GM12878 (cell line): ENCODE results near the gene SCTR. TPM values are rescaled to one million over a fixed set of nuclear protein-coding genes. Genes with fewer than 3 reads are reported as not detected.

Experiments used
- ATAC-seq: fragments of 200-7000 bp; cut with Tn5 transposase; 3 replicates; pipeline ENCODE4 v1.9.1; 2020; ENCODE audit warnings: mild to moderate bottlenecking, moderate library complexity
- BruUV-seq: library from RNA; stranded (reverse); fragments of 400-500 nt; replicated peaks from 2 replicates; lab custom pipeline; 2021; lab: Mats Ljungman, UMichigan
- CTCF ChIA-PET: fragments of 300-600 bp; sonication (Branson Sonifier 250); formaldehyde crosslinking; extraction: SDS; loops from one replicate; lab custom pipeline; 2021; ENCODE audit warnings: inconsistent platforms; lab: Yijun Ruan, JAX
- POLR2A ChIA-PET: fragments of 350-600 bp; formaldehyde crosslinking; extraction: SDS; loops from one replicate; lab custom pipeline; 2021; ENCODE audit warnings: inconsistent platforms; lab: Charles Lee
- RAD21 ChIA-PET: fragments of 300-600 bp; sonication (Branson Sonifier 250); formaldehyde crosslinking; loops from one replicate; lab custom pipeline; 2023; ENCODE audit warnings: antibody characterized with exemption; ENCODE audit not compliant: unreplicated experiment; lab: Charles Lee
- SMC1A ChIA-PET: fragments of 300-600 bp; sonication (Branson Sonifier 250); formaldehyde crosslinking; loops from one replicate; lab custom pipeline; 2023; ENCODE audit not compliant: unreplicated experiment, uncharacterized antibody; lab: Charles Lee
- DNase-seq: peaks from one replicate; pipeline ENCODE4 v3.0.0-alpha.2; 2011; ENCODE audit warnings: low read depth, low spot score
- FAIRE-seq: peaks from 3 replicates; lab custom pipeline; 2011; peaks lifted over from hg19 to GRCh38; lab: Jason Lieb, UNC
- H2AFZ ChIP-seq: 2 replicates; pipeline ENCODE4 v1.6.0; 2011; ENCODE audit warnings: low read depth, low read length, control low read depth; ENCODE audit not compliant: control insufficient read depth
- H3K27ac ChIP-seq: 2 replicates; pipeline ENCODE4 v1.5.1; 2011; ENCODE audit warnings: control low read depth; ENCODE audit not compliant: control insufficient read depth, insufficient read depth
- H3K27me3 ChIP-seq, 2 experiments: replicated peaks in 1 of 2; 2 replicates each; pipeline versions ENCODE4 v1.6.0 to v1.6.1; 2011; ENCODE audit warnings: low read length in 1 of 2; ENCODE audit not compliant: control insufficient read depth in 2 of 2, insufficient read depth in 2 of 2
- H3K36me3 ChIP-seq, 2 experiments: 2 replicates each; pipeline ENCODE4 v1.5.1; 2011; ENCODE audit warnings: low read length in 1 of 2; ENCODE audit not compliant: control insufficient read depth in 2 of 2, insufficient read depth in 2 of 2
- H3K4me1 ChIP-seq: 2 replicates; pipeline ENCODE4 v1.6.1; 2011; ENCODE audit warnings: mild to moderate bottlenecking, low read length, moderate library complexity, mixed read lengths; ENCODE audit not compliant: control insufficient read depth, insufficient read depth
- H3K4me2 ChIP-seq: 2 replicates; pipeline ENCODE4 v1.6.0; 2011; ENCODE audit warnings: control low read depth; ENCODE audit not compliant: control insufficient read depth, insufficient read depth
- H3K4me3 ChIP-seq: fragments of 200-600 bp; sonication (generic); 2 replicates; pipeline ENCODE4 v1.5.1; 2016
- H3K79me2 ChIP-seq: 2 replicates; pipeline ENCODE4 v1.6.0; 2011; ENCODE audit warnings: low read length; ENCODE audit not compliant: control insufficient read depth, insufficient read depth
- H3K9ac ChIP-seq: 2 replicates; pipeline ENCODE4 v1.8.0; 2011; ENCODE audit warnings: low read length, control low read depth, mixed read lengths; ENCODE audit not compliant: control insufficient read depth, insufficient read depth
- H3K9me3 ChIP-seq: replicated peaks from 3 replicates; pipeline ENCODE4 v1.5.1; 2011; ENCODE audit warnings: mild to moderate bottlenecking, low read length; ENCODE audit not compliant: control insufficient read depth, insufficient read depth
- H4K20me1 ChIP-seq: 2 replicates; pipeline ENCODE4 v1.6.0; 2011; ENCODE audit not compliant: control insufficient read depth, insufficient read depth
- BCLAF1 ChIP-seq: fragments of 450-650 bp; IDR thresholded peaks from 2 replicates; pipeline ENCODE4 v1.6.1; 2017; ENCODE audit warnings: antibody characterized with exemption, mild to moderate bottlenecking, moderate library complexity
- DPF2 ChIP-seq: fragments of 450-650 bp; IDR thresholded peaks from 2 replicates; pipeline ENCODE4 v1.6.1; 2017; ENCODE audit warnings: mild to moderate bottlenecking
- EP300 ChIP-seq, 2 experiments: fragments of 150-350 bp in 1 of 2; IDR thresholded peaks; 2 replicates each; pipeline ENCODE4 v1.6.1; 2011 to 2012; ENCODE audit warnings: low read depth in 2 of 2, low read length in 2 of 2, borderline replicate concordance in 1 of 2, improper control_type of control experiment in 1 of 2, inconsistent platforms in 1 of 2; ENCODE audit not compliant: control insufficient read depth in 1 of 2
- GATAD2B ChIP-seq: fragments of 450-650 bp; conservative IDR thresholded peaks from 2 replicates; pipeline ENCODE4 v1.6.1; 2017; ENCODE audit warnings: low read depth, mild to moderate bottlenecking, moderate library complexity
- IRF4 ChIP-seq: IDR thresholded peaks from 2 replicates; pipeline ENCODE4 v1.6.1; 2011; ENCODE audit warnings: low read depth, low read length
- MEF2A ChIP-seq: IDR thresholded peaks from 2 replicates; pipeline ENCODE4 v1.6.1; 2011; ENCODE audit warnings: low read depth, mild to moderate bottlenecking, low read length, moderate library complexity; ENCODE audit not compliant: insufficient read depth
- MEF2B ChIP-seq: fragments of 450-650 bp; IDR thresholded peaks from 2 replicates; pipeline ENCODE4 v1.6.1; 2018; ENCODE audit warnings: mild to moderate bottlenecking, moderate library complexity; ENCODE audit not compliant: partially characterized antibody, poor library complexity, severe bottlenecking
- MTA2 ChIP-seq: fragments of 450-650 bp; IDR thresholded peaks from 2 replicates; pipeline ENCODE4 v1.6.1; 2016; ENCODE audit warnings: low read depth, mild to moderate bottlenecking, moderate library complexity
- NBN ChIP-seq: fragments of 450-650 bp; IDR thresholded peaks from 2 replicates; pipeline ENCODE4 v1.6.1; 2016
- NR2F1 ChIP-seq: fragments of 450-650 bp; conservative IDR thresholded peaks from 2 replicates; pipeline ENCODE4 v1.6.1; 2017; ENCODE audit warnings: mild to moderate bottlenecking
- RAD21 ChIP-seq: IDR thresholded peaks from 2 replicates; pipeline ENCODE4 v1.6.1; 2011; ENCODE audit warnings: mild to moderate bottlenecking, low read depth, low read length, moderate library complexity; ENCODE audit not compliant: insufficient read depth
- RB1 ChIP-seq: fragments of 450-650 bp; formaldehyde crosslinking; IDR thresholded peaks from 2 replicates; pipeline ENCODE4 v1.6.1; 2017; ENCODE audit warnings: mild to moderate bottlenecking, borderline replicate concordance
- RBBP5 ChIP-seq: fragments of 200-600 bp; sonication (generic); conservative IDR thresholded peaks from 2 replicates; pipeline ENCODE4 v1.6.1; 2016
- SP1 ChIP-seq: IDR thresholded peaks from one replicate; pipeline ENCODE4 v1.6.1; 2011; ENCODE audit warnings: low read depth, low read length
- SRF ChIP-seq, 2 experiments: IDR thresholded peaks; 2 replicates each; pipeline ENCODE4 v1.6.1; 2011; ENCODE audit warnings: low read depth in 2 of 2, low read length in 2 of 2, mild to moderate bottlenecking in 1 of 2, moderate library complexity in 1 of 2
- TARDBP ChIP-seq: IDR thresholded peaks from 2 replicates; pipeline ENCODE4 v1.6.1; 2016; ENCODE audit warnings: borderline replicate concordance
- TCF7 ChIP-seq: IDR thresholded peaks from 2 replicates; pipeline ENCODE4 v1.6.1; 2014; ENCODE audit warnings: antibody characterized with exemption, borderline replicate concordance
- ZNF622 ChIP-seq: fragments of 450-650 bp; IDR thresholded peaks from 2 replicates; pipeline ENCODE4 v1.6.1; 2017; ENCODE audit warnings: mild to moderate bottlenecking, inconsistent platforms
- WGBS: methylation state at CpG from one replicate; pipeline ENCODE4 v1.1.6; 2016; ENCODE audit warnings: low lambda C conversion rate; ENCODE audit not compliant: insufficient replicate concordance, insufficient coverage; ENCODE audit errors: missing lambda C conversion rate; 5-methylcytosine and 5-hydroxymethylcytosine counted together
- in situ Hi-C: fragments of 300-500 bp; cut with MboI; formaldehyde crosslinking; loops from 9 replicates; pipeline ENCODE4 v1.14.3; 2018; ENCODE audit warnings: mixed read lengths
- intact Hi-C: fragments of 100-400 bp; cut with micrococcal nuclease; formaldehyde crosslinking; loops from one replicate; pipeline ENCODE4 v1.14.2; 2022; ENCODE audit not compliant: unreplicated experiment
- polyA plus RNA-seq, 11 experiments: library from polyadenylated mRNA; depleted of rRNA in 4 of 11; unstranded in 6 of 11; stranded (reverse) in 5 of 11; fragments of >200 nt; fragmentation: Nextera tagmentation in 4 of 11; fragmentation: Illumina TruSeq in 1 of 11; extraction: Ambion mirVana in 4 of 11; extraction: Trizol in 1 of 11; gene quantifications; 1 replicate in 1 of 11; 2 replicates in 10 of 11; pipeline versions ENCODE4 v1.2.1 to v1.2.3, GENCODE V29; 2011 to 2016; ENCODE audit warnings: inconsistent platforms in 2 of 11, missing spikeins in 2 of 11, low read depth in 1 of 11
- total RNA-seq, 4 experiments: library from RNA; depleted of rRNA in 3 of 4; stranded (reverse); fragments of >200 nt in 3 of 4; fragmentation: Illumina TruSeq in 1 of 4; extraction: Trizol in 1 of 4; gene quantifications; 2 replicates each; pipeline versions ENCODE4 v1.2.1 to v1.2.3, GENCODE V29; 2013 to 2021
- TF ChIP-seq, protein P1 (sequence below): fragments of 450-650 bp; IDR thresholded peaks from 2 replicates; pipeline ENCODE4 v1.6.1; 2017; ENCODE audit warnings: low read depth, mild to moderate bottlenecking, moderate library complexity

SCTR gene
- total and polyA plus RNA-seq, 10 of the 15 experiments (the other 5 are each of a cell fraction or from before 2014, with no cell fraction given) = 0.26 TPM; not detected in 9

DNA sequence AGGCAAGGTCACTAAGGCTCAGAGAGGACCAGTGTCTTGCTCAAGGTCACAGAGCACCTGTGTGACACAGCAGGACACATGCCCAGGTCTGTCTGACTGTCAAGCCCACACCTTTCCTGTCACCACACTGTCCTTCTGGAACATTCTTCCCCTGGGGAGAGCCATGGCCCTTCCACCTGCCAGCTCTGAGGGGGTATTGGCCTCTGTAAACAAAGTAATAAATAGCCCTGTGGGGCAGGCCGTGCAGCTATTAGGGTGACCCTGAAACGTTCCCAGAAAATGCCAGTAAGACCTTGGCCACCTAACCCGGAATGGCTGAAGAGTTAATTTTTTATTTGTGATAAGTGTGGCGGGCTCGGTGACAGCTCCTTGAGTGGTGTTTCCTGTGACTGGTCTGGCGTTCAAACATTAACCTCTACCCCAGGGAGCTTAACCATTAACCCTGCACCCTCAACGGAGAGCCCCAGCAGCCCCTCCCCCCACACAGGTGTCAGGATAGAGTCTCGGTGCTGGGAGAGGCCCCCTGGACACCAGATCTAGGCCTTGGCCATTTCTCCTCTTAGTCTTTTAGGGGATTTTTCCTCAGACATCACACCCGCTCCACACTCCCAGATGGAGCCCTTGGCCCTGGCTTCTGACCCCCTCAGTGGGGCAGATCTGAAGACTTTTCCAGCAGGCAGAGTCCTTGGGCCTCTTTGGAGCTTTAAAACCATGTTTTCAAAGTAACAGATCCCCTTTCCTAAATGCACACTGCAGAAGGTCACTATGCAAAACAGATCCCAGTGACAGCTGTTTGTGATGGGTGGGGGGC, 36.6 kb downstream of the SCTR start:
- BruUV-seq = no TSS peak
- no peaks in the 10 kb centered on the region for H3K79me2 ChIP-seq
- ChIA-PET SMC1A (interaction anchor here (1.2 to 3.0 kb wide), 3 partner anchors 8 to 30 kb away, joined by 3 to 10 read pairs (median 3); no protein-coding TSS in a partner anchor), RAD21 (interaction anchor here (1.2 to 1.5 kb wide), 3 partner anchors 8 to 121 kb away, joined by 3 to 8 read pairs (median 5); partner anchors contain the start of genes C2orf76 and DBI), POLR2A (interaction anchor here (0.6 to 1.1 kb wide), 2 partner anchors 135 to 165 kb away, joined by 4 to 5 read pairs; no protein-coding TSS in a partner anchor), CTCF (interaction anchor here (0.8 to 3.3 kb wide), 6 partner anchors 8 to 81 kb away, joined by 3 to 31 read pairs (median 6); no protein-coding TSS in a partner anchor)
- no peak overlapping the region for H3K9ac ChIP-seq
- peaks cover 2% of the 10 kb centered on the region; the same call in 1 of the 2 replicates for H4K20me1 ChIP-seq
- no peak overlapping the region for H3K4me2 ChIP-seq
- H3K9me3 ChIP-seq = no peaks in the 10 kb centered on the region
- no peak overlapping the region for H3K4me3 ChIP-seq
- no peaks in the 10 kb centered on the region for H3K36me3 ChIP-seq
- intact Hi-C loops (no loop called here), in situ Hi-C loops (loop anchor here (10.0 kb wide), 1 partner anchor 603 kb away; no protein-coding TSS in a partner anchor)
- no peaks in the 10 kb centered on the region; a peak in 1 of 4 replicates for H3K27me3 ChIP-seq
- WGBS = 1% methylated on average over 9 of the region's 9 CpGs
- H3K4me1 ChIP-seq = no peaks in the 10 kb centered on the region
- H3K27ac ChIP-seq = no peak overlapping the region
- no peak overlapping the region for H2AFZ ChIP-seq
- DNase-seq (peak; percentile 34), FAIRE-seq (no peak), ATAC-seq (peak; percentile 88)
- TF ChIP-seq ZNF622 (no peak), MEF2A (no peak), MEF2B (peak; percentile 26), IRF4 (no peak), DPF2 (peak; percentile 49; the same call in 1 of the 2 replicates), TCF7 (no peak), NBN (0 out of 2 replicates have a peak, but pooled peaks have one; percentile 32), MTA2 (peak; percentile 43), RAD21 (no peak), RB1 (no peak), BCLAF1 (no peak), RBBP5 (no peak), EP300 (IDR thresholded peaks at IDR 0.05; ENCODE audit: borderline replicate concordance in 1 of 2, control insufficient read depth in 1 of 2, low read depth in 2 of 2, low read length in 2 of 2) (peak in 1 of 2 experiments; percentile 46; a peak in 1 of 4 replicates), NR2F1 (peak; percentile 63; the same call in 1 of the 2 replicates), SRF (IDR thresholded peaks at IDR 0.05; ENCODE audit: low read depth in 2 of 2, low read length in 2 of 2) (no peak), SP1 (no peak), GATAD2B (peak; percentile 18; the same call in 1 of the 2 replicates), TARDBP (no peak)
- TF ChIP-seq, protein P1, sequence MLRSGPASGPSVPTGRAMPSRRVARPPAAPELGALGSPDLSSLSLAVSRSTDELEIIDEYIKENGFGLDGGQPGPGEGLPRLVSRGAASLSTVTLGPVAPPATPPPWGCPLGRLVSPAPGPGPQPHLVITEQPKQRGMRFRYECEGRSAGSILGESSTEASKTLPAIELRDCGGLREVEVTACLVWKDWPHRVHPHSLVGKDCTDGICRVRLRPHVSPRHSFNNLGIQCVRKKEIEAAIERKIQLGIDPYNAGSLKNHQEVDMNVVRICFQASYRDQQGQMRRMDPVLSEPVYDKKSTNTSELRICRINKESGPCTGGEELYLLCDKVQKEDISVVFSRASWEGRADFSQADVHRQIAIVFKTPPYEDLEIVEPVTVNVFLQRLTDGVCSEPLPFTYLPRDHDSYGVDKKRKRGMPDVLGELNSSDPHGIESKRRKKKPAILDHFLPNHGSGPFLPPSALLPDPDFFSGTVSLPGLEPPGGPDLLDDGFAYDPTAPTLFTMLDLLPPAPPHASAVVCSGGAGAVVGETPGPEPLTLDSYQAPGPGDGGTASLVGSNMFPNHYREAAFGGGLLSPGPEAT = peak; percentile 31; the same call in 1 of the 2 replicates
